Spleen (tissue), 7 donors: ENCODE measurements around the gene CKAP2L.

Experiments
- CTCF ChIP-seq, 11 experiments: fragments of 200-600 bp in 7 of 11; fragments of 450-650 bp in 4 of 11; sonication (generic) in 4 of 11; IDR thresholded peaks in 8 of 11; conservative IDR thresholded peaks in 3 of 11; 1 replicate in 7 of 11; 2 replicates in 4 of 11; pipeline versions ENCODE4 v1.4.0 to v1.8.0; 2016 to 2021; ENCODE audit warnings: antibody characterized with exemption in 11 of 11, inconsistent platforms in 4 of 11, mild to moderate bottlenecking in 1 of 11
- POLR2A ChIP-seq, 3 donors: fragments of 450-650 bp; IDR thresholded peaks; one replicate each; pipeline ENCODE4 v1.5.1; 2017; ENCODE audit warnings: antibody characterized with exemption in 3 of 3, mild to moderate bottlenecking in 1 of 3
- POLR2AphosphoS5 ChIP-seq, 3 donors: sonication (generic); formaldehyde crosslinking; IDR thresholded peaks; one replicate each; pipeline ENCODE4 v1.5.1; 2017; ENCODE audit warnings: antibody characterized with exemption in 3 of 3
- donor health status: DM: no; HTN: no; CAD: no; lungs with moderate emphysema.
- donor health status: DM: no; HTN: no; CAD: no.
- donor health status: DM: no; HTN: no; CAD: no.

GRCh38 chr2:112740527-112740926 is 23.9 kb downstream of the CKAP2L start:
- TF ChIP-seq CTCF (IDR thresholded peaks at IDR 0.05 in 8 of 11, conservative IDR thresholded peaks at IDR 0.05 in 3 of 11) (no peak), POLR2AphosphoS5 (IDR thresholded peaks at IDR 0.05) (no peak), POLR2A (IDR thresholded peaks at IDR 0.05) (no peak)
